Spinal cord (tissue), 10 donors: ENCODE measurements around the gene KRT7. TPM values are rescaled to one million over a fixed set of nuclear protein-coding genes. Genes with fewer than 3 reads are reported as not detected.

Experiments used
- DNase-seq, 6 donors: peaks; one replicate each; pipeline versions ENCODE4 v3.0.0 to v3.0.0-alpha.2; 2013 to 2015; ENCODE audit warnings: low spot score in 6 of 6, low read depth in 4 of 6
- H3K27ac ChIP-seq: one replicate; pipeline ENCODE4 v1.5.1; 2013; ENCODE audit warnings: low read depth, low read length, control low read depth
- H3K27me3 ChIP-seq: one replicate; pipeline ENCODE4 v1.6.1; 2013; ENCODE audit warnings: low read length; ENCODE audit not compliant: control insufficient read depth, insufficient read depth
- H3K36me3 ChIP-seq: one replicate; pipeline ENCODE4 v1.6.1; 2013; ENCODE audit warnings: low read length; ENCODE audit not compliant: control insufficient read depth, insufficient read depth
- H3K4me1 ChIP-seq: one replicate; pipeline ENCODE4 v1.6.1; 2013; ENCODE audit warnings: low read length; ENCODE audit not compliant: control insufficient read depth, insufficient read depth
- H3K4me3 ChIP-seq: one replicate; pipeline ENCODE4 v1.5.1; 2013; ENCODE audit warnings: low read depth, low read length, control low read depth
- H3K9me3 ChIP-seq: one replicate; pipeline ENCODE4 v1.6.1; 2013; ENCODE audit warnings: low read length; ENCODE audit not compliant: control insufficient read depth, insufficient read depth
- WGBS: methylation state at CpG from one replicate; pipeline ENCODE4 v1.1.5; 2013; ENCODE audit warnings: missing lambda C conversion rate; ENCODE audit not compliant: insufficient coverage; 5-methylcytosine and 5-hydroxymethylcytosine counted together
- polyA plus RNA-seq, 2 donors: library from polyadenylated mRNA; unstranded; fragments of 120-200 nt; gene quantifications; one replicate each; pipeline ENCODE4 v1.2.1, GENCODE V29; 2013; ENCODE audit not compliant: insufficient read length in 2 of 2
- total RNA-seq, 2 donors: library from RNA; depleted of rRNA in 1 of 2; stranded (reverse); fragments of 120-200 nt in 1 of 2; fragments of >200 nt in 1 of 2; gene quantifications; one replicate each; pipeline versions ENCODE4 v1.2.3 to v1.2.4, GENCODE V29; 2013 to 2014
- donor health status: healthy.

KRT7 gene
- total and polyA plus RNA-seq, 4 donors: 0.33 to 1.2 (median 0.63) TPM; not detected in 1

- H3K36me3 ChIP-seq: no peaks in the 10 kb centered on the region
- no peaks in the 10 kb centered on the region for H3K27me3 ChIP-seq
- DNase-seq: no peak
- no peak overlapping the region for H3K4me3 ChIP-seq
- WGBS: 71% methylated on average over 9 of the region's 13 CpGs
- no peak overlapping the region for H3K27ac ChIP-seq
- H3K9me3 ChIP-seq: no peaks in the 10 kb centered on the region
- H3K4me1 ChIP-seq: peaks cover 42% of the 10 kb centered on the region
These were observed 21.1 kb upstream of the KRT7 start for GRCh38 chr12:52211716-52212585.

- H3K27ac ChIP-seq: no peak overlapping the region
- no peaks in the 10 kb centered on the region for H3K36me3 ChIP-seq
- peaks cover 39% of the 10 kb centered on the region for H3K4me1 ChIP-seq
- DNase-seq: no peak
- 68% methylated on average over 11 of the region's 13 CpGs for WGBS
- H3K4me3 ChIP-seq: no peak overlapping the region
- no peaks in the 10 kb centered on the region for H3K27me3 ChIP-seq
- no peaks in the 10 kb centered on the region for H3K9me3 ChIP-seq
These were observed 20.1 kb upstream of the KRT7 start for GRCh38 chr12:52212701-52213563.

- peaks cover 35% of the 10 kb centered on the region for H3K4me1 ChIP-seq
- H3K36me3 ChIP-seq: no peaks in the 10 kb centered on the region
- no peak overlapping the region for H3K4me3 ChIP-seq
- no peaks in the 10 kb centered on the region for H3K9me3 ChIP-seq
- no peaks in the 10 kb centered on the region for H3K27me3 ChIP-seq
- no peak overlapping the region for H3K27ac ChIP-seq
- peak in 2 of 6 donors; percentile 51 to 55 for DNase-seq
- 37% methylated on average over 13 of the region's 13 CpGs for WGBS
These were observed 19.3 kb upstream of the KRT7 start for GRCh38 chr12:52213564-52214420.

- Histone ChIP-seq H3K27ac (no peak overlapping the region), H3K27me3 (no peaks in the 10 kb centered on the region), H3K4me3 (no peak overlapping the region), H3K9me3 (no peaks in the 10 kb centered on the region), H3K36me3 (no peaks in the 10 kb centered on the region), H3K4me1 (peaks cover 35% of the 10 kb centered on the region)
- 30% methylated on average over 3 of the region's 3 CpGs for WGBS
- no peak for DNase-seq
These were observed 18.6 kb upstream of the KRT7 start for GRCh38 chr12:52214421-52214802.

GRCh38 chr12:52215587-52216031 is 17.4 kb upstream of the KRT7 start:
- Histone ChIP-seq H3K4me3 (no peak overlapping the region), H3K4me1 (peaks cover 35% of the 10 kb centered on the region), H3K27me3 (no peaks in the 10 kb centered on the region), H3K9me3 (no peaks in the 10 kb centered on the region), H3K36me3 (no peaks in the 10 kb centered on the region), H3K27ac (no peak overlapping the region)
- no peak for DNase-seq
- WGBS: 85% methylated on average over 7 of the region's 7 CpGs

- Histone ChIP-seq H3K4me3 (no peak overlapping the region), H3K9me3 (no peaks in the 10 kb centered on the region), H3K4me1 (peaks cover 35% of the 10 kb centered on the region), H3K36me3 (no peaks in the 10 kb centered on the region), H3K27ac (no peak overlapping the region), H3K27me3 (no peaks in the 10 kb centered on the region)
- no peak for DNase-seq
- WGBS: 57% methylated on average over 2 of the region's 4 CpGs
These were observed 16.9 kb upstream of the KRT7 start for GRCh38 chr12:52216100-52216499.

- no peaks in the 10 kb centered on the region for H3K9me3 ChIP-seq
- WGBS: no CpG with 5 or more reads among the region's 1 CpG
- peak in 1 of 6 donors; percentile 51 for DNase-seq
- H3K4me3 ChIP-seq: no peak overlapping the region
- H3K4me1 ChIP-seq: peaks cover 35% of the 10 kb centered on the region
- H3K27me3 ChIP-seq: peaks cover 2% of the 10 kb centered on the region
- H3K27ac ChIP-seq: no peak overlapping the region
- no peaks in the 10 kb centered on the region for H3K36me3 ChIP-seq
These were observed 16.2 kb upstream of the KRT7 start for GRCh38 chr12:52216807-52217206.

- peaks cover 6% of the 10 kb centered on the region for H3K27me3 ChIP-seq
- H3K4me1 ChIP-seq: peaks cover 35% of the 10 kb centered on the region
- H3K27ac ChIP-seq: no peak overlapping the region
- no peak overlapping the region for H3K4me3 ChIP-seq
- H3K36me3 ChIP-seq: no peaks in the 10 kb centered on the region
- H3K9me3 ChIP-seq: no peaks in the 10 kb centered on the region
- DNase-seq: no peak
- 13% methylated on average over 2 of the region's 5 CpGs for WGBS
These were observed 15.8 kb upstream of the KRT7 start for GRCh38 chr12:52217223-52217622.

- WGBS: 88% methylated on average over 1 of the region's 4 CpGs
- H3K36me3 ChIP-seq: no peaks in the 10 kb centered on the region
- H3K27ac ChIP-seq: no peak overlapping the region
- peaks cover 7% of the 10 kb centered on the region for H3K27me3 ChIP-seq
- peaks cover 35% of the 10 kb centered on the region for H3K4me1 ChIP-seq
- no peak overlapping the region for H3K4me3 ChIP-seq
- no peaks in the 10 kb centered on the region for H3K9me3 ChIP-seq
- peak in 1 of 6 donors; percentile 69 for DNase-seq
These were observed 15.0 kb upstream of the KRT7 start for GRCh38 chr12:52218001-52218400.
